ENCODE measurements around the gene BCR. TPM values are rescaled to one million over a fixed set of nuclear protein-coding genes. Genes with fewer than 3 reads are reported as not detected.

Gene BCR
- total RNA-seq, 4 donors from 2014 or later: 72.8 to 87.8 (median 79.3) TPM

DNA sequence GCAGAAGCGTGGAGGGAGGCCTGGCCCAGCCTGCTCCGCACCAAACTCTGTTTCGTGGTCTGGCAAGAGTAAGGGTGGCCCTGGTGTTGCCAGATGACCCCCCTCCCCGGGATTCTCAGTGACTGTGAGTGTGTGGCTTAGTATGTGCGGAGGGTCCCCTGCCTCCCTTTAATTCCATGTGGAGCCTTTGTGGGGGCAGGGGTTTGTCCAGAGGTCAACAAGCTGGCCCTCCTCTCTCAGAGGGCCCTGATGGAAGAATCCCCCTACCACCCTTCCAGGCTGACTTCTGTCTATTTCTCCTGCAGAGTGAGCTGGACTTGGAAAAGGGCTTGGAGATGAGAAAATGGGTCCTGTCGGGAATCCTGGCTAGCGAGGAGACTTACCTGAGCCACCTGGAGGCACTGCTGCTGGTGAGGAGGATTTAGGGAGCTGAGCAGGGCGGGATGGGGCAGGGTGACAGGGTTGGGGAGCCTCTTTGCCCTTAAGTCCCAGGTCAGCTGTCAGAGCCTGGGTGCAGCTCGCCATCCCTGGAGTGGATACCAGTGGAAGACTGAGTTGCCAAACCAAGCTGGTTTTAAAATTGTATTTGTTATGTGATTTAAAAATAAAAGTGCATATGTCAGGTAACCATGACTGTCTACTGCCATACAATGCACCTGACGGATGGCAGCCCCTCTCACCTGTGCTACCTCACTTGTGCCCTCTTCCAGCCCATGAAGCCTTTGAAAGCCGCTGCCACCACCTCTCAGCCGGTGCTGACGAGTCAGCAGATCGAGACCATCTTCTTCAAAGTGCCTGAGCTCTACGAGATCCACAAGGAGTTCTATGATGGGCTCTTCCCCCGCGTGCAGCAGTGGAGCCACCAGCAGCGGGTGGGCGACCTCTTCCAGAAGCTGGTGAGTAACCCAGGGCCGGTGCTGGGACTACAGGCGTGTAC is 80.6 kb downstream of the BCR start:
- H3K27me3 ChIP-seq: no peaks in the 10 kb centered on the region
- no peak for TF ChIP-seq EP300 (IDR thresholded peaks at IDR 0.05)
- TF ChIP-seq, protein P1, sequence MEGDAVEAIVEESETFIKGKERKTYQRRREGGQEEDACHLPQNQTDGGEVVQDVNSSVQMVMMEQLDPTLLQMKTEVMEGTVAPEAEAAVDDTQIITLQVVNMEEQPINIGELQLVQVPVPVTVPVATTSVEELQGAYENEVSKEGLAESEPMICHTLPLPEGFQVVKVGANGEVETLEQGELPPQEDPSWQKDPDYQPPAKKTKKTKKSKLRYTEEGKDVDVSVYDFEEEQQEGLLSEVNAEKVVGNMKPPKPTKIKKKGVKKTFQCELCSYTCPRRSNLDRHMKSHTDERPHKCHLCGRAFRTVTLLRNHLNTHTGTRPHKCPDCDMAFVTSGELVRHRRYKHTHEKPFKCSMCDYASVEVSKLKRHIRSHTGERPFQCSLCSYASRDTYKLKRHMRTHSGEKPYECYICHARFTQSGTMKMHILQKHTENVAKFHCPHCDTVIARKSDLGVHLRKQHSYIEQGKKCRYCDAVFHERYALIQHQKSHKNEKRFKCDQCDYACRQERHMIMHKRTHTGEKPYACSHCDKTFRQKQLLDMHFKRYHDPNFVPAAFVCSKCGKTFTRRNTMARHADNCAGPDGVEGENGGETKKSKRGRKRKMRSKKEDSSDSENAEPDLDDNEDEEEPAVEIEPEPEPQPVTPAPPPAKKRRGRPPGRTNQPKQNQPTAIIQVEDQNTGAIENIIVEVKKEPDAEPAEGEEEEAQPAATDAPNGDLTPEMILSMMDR (IDR thresholded peaks at IDR 0.05): no peak
- no peak for TF ChIP-seq POLR2A (IDR thresholded peaks at IDR 0.05)
- H3K4me1 ChIP-seq: peaks cover 36% of the 10 kb centered on the region
- H3K9me3 ChIP-seq: no peaks in the 10 kb centered on the region
- H3K36me3 ChIP-seq: peaks cover 46% of the 10 kb centered on the region
- DNase-seq (ENCODE audit: low spot score in 2 of 2): no peak
- H3K4me3 ChIP-seq: no peak overlapping the region
- WGBS: 94% methylated on average over 21 of the region's 21 CpGs
- no peak overlapping the region for H3K27ac ChIP-seq

DNA sequence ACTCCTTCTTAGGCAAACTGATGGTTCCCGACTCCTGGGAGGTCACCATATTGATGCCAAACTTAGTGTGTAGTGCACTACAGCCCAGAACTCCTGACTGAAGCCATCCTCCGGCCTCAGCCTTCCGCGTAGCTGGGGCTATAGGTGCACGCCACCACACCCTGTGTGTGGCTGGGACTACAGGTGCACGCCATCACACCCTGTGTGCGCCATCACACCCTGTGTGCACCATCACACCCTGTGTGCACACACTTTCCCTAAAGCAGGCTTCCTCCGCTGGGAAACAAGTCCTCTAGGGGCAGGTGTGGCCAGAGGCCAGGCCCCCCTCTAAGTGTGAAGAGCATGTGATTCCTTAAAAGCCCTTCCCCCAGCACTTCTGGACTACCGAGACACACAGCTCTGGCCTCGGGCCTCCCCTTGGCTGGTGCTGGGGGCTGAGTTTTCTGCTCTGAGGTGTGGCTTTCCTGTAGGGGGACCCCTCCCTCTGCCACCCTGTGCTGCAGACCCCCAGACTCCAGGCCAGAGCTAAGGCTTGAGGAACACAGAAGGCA is 81.7 kb downstream of the BCR start:
- H3K4me3 ChIP-seq: no peak overlapping the region
- peaks cover 25% of the 10 kb centered on the region for H3K4me1 ChIP-seq
- no peak for TF ChIP-seq POLR2AphosphoS5 (IDR thresholded peaks at IDR 0.05)
- no peak for TF ChIP-seq EP300 (IDR thresholded peaks at IDR 0.05)
- TF ChIP-seq POLR2A (IDR thresholded peaks at IDR 0.05): no peak
- TF ChIP-seq, protein P1 (IDR thresholded peaks at IDR 0.05): no peak
- 79% methylated on average over 5 of the region's 10 CpGs for WGBS
- H3K36me3 ChIP-seq: peaks cover 51% of the 10 kb centered on the region
- no peak overlapping the region for H3K27ac ChIP-seq
- no peaks in the 10 kb centered on the region for H3K9me3 ChIP-seq
- no peaks in the 10 kb centered on the region for H3K27me3 ChIP-seq
- no peak for DNase-seq (ENCODE audit: low spot score in 2 of 2)

DNA sequence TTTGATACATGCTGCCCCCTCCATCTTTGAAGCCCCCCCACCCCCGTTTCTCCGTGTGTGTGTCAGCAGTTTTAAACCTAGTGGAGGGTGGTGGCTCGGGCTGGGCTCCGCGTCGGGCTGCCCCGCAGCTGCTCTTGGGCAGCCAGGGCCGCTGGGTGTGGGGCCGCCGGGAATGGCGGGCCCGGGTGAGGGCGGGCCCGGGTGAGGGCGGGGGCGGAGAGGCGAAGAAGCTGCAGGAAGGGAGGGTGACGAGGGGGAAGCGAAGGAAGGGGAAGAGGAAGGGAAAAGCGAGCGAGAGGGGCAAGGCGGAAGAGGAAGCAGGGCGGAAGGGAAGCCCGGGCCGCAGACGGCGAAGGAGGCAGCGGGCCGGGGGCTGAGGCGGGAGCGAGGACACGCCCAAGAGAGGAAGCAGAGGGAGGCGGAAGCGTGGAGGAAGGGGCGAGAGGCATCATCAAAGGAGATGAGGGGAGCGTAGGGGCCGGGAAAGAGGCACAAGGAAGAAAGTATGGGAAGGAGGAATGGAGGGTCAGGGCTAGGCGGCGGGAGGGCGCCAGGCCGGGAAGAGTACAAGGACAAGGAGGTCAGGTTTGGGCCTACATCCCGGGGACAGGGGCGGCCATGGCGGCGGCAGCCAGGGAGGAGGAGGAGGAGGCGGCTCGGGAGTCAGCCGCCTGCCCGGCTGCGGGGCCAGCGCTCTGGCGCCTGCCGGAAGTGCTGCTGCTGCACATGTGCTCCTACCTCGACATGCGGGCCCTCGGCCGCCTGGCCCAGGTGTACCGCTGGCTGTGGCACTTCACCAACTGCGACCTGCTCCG is 82.4 kb downstream of the BCR start:
- Histone ChIP-seq H3K27ac (no peak overlapping the region), H3K4me3 (no peak overlapping the region), H3K4me1 (peaks cover 18% of the 10 kb centered on the region), H3K27me3 (no peaks in the 10 kb centered on the region), H3K9me3 (no peaks in the 10 kb centered on the region), H3K36me3 (peaks cover 53% of the 10 kb centered on the region)
- no peak for DNase-seq (ENCODE audit: low spot score in 2 of 2)
- WGBS: 73% methylated on average over 57 of the region's 60 CpGs
- TF ChIP-seq, protein P1 (IDR thresholded peaks at IDR 0.05): no peak
- no peak for TF ChIP-seq EP300 (IDR thresholded peaks at IDR 0.05)
- no peak for TF ChIP-seq POLR2A (IDR thresholded peaks at IDR 0.05)
- no peak for TF ChIP-seq POLR2AphosphoS5 (IDR thresholded peaks at IDR 0.05)

DNA sequence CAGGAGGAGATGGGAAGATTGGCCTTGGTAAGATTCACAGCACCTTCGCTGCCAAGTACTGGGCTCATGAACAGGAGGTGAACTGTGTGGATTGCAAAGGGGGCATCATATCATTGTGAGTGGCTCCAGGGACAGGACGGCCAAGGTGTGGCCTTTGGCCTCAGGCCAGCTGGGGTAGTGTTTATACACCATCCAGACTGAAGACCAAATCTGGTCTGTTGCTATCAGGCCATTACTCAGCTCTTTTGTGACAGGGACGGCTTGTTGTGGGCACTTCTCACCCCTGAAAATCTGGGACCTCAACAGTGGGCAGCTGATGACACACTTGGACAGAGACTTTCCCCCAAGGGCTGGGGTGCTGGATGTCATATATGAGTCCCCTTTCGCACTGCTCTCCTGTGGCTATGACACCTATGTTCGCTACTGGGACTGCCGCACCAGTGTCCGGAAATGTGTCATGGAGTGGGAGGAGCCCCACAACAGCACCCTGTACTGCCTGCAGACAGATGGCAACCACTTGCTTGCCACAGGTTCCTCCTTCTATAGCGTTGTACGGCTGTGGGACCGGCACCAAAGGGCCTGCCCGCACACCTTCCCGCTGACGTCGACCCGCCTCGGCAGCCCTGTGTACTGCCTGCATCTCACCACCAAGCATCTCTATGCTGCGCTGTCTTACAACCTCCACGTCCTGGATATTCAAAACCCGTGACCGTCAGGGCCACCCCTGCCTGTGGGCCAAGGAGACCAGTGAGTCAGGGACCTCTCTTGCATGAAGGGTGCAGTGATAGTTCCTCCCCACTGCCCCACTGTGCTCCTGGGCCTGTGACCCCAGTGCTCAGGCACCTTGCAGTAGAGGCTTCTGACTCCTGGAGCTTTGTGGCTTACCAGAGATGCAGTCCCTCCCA is 83.6 kb downstream of the BCR start:
- Histone ChIP-seq H3K4me3 (no peak overlapping the region), H3K36me3 (peaks cover 59% of the 10 kb centered on the region), H3K27me3 (no peaks in the 10 kb centered on the region), H3K27ac (no peak overlapping the region), H3K9me3 (no peaks in the 10 kb centered on the region), H3K4me1 (peaks cover 7% of the 10 kb centered on the region)
- DNase-seq (ENCODE audit: low spot score in 2 of 2): no peak
- TF ChIP-seq POLR2A (IDR thresholded peaks at IDR 0.05) (no peak), EP300 (IDR thresholded peaks at IDR 0.05) (no peak), POLR2AphosphoS5 (IDR thresholded peaks at IDR 0.05) (no peak)
- TF ChIP-seq, protein P1 (IDR thresholded peaks at IDR 0.05): no peak
- 76% methylated on average over 17 of the region's 20 CpGs for WGBS

Measured in suprapubic skin (tissue), 4 donors.